GM12801 (cell line): ENCODE data around the gene PRKN.

ENCODE experiments used
- TF ChIP-seq, protein P1 (sequence below): IDR thresholded peaks from one replicate; pipeline ENCODE4 v1.5.1; 2011; ENCODE audit warnings: control low read depth; ENCODE audit not compliant: insufficient read length; ENCODE audit errors: extremely low read depth

The PRKN gene

DNA sequence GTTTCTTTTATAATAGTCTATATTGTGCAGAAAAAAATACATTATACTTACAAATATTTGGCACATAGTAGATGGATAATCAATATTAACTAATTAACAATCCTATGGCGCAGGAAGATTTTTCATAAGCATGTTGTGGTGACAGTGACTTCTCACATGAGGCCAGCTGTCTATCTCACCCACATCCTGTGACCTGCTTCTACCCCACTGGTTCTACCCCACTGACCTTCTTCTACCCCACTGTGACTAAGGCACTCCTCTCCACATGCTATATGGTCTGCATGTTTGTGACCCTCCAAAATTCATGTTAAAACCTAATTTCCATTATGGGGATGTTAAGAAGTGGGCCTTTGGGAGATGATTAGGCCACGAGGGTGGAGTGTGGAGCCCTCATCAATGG is 1058.9 kb downstream of the PRKN start:
- TF ChIP-seq, protein P1, sequence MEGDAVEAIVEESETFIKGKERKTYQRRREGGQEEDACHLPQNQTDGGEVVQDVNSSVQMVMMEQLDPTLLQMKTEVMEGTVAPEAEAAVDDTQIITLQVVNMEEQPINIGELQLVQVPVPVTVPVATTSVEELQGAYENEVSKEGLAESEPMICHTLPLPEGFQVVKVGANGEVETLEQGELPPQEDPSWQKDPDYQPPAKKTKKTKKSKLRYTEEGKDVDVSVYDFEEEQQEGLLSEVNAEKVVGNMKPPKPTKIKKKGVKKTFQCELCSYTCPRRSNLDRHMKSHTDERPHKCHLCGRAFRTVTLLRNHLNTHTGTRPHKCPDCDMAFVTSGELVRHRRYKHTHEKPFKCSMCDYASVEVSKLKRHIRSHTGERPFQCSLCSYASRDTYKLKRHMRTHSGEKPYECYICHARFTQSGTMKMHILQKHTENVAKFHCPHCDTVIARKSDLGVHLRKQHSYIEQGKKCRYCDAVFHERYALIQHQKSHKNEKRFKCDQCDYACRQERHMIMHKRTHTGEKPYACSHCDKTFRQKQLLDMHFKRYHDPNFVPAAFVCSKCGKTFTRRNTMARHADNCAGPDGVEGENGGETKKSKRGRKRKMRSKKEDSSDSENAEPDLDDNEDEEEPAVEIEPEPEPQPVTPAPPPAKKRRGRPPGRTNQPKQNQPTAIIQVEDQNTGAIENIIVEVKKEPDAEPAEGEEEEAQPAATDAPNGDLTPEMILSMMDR: no peak

DNA sequence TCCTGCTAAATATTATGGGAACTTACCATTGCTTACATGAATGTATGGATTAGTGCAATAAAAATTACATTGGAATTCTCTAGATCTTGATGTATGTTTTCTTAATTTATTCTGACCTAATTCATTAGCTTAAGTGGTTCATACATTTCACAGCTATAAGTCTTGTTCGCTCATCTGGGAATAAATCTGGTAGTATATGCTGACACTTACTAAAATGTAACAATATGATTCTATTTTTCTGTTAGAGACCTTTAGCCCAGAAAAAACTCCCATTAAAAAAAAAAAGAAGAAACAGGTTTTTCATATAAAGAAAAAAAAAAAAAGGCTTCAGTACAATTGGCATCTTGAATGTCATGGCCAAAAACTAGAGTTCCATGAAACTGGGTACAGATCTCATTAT is 1059.6 kb downstream of the PRKN start:
- TF ChIP-seq, protein P1: no peak

DNA sequence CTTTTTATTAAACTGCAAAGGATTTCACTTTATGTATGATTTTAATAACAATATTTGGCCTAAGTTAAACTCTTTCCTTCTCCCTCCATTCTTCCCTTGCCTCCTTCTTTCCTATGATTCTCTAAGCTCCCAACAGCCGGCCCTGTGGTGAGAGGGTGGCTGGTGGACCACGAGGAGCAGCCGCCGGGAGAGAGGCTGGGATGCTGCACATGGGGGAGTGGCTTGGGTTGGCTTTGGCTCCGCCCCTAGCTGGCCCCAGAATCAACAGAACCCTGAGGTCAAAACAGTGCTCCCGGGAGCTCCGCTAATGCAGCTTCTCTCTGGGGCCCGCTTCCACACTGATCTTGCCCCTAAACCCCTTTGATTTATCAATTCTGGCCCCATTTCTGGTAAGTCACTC is 1063.9 kb downstream of the PRKN start:
- TF ChIP-seq, protein P1: no peak

DNA sequence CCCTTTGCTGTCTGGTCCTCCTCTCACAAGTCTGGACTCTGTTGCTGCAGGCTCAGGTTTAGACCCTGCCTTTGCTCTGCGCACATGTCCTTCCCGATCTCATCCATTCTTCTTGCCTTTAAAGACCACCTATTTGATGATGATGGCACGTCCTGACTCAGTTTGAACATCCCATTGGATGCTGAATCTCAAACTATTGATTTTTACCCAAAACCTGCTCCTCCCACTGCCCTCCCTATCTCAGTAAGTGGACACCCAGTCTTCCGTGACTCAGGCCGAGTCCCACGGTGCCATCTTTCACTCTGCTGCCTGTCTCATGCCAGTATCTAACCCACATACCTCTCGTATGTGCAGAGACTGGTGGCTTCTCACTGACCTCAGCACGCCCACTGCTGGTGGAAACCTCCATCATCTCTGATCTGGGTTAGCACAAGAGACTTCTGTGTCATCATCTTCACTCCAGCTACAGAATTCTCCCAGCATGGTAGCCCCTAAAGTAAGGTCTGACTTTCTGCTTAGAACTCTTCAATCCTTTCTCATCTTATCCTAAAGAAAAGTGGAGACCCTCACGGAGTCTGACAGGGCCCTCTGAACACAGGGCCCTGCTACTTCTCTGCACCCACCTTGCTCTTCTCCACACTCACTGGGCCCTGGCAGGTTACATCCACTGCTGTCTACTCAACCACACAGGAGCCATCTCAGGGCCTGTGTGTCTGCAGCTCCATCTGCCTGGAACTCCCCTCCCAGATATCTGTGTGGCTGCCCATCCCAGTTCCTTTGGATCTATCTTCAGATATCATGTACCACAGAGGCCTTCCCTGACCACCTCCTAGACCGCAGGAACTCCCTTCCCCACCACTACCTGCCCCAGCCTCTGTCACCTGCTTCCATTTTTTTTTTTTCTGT is 1066.6 kb downstream of the PRKN start:
- TF ChIP-seq, protein P1: no peak

- TF ChIP-seq, protein P1: no peak
Measured at GRCh38 chr6:161658211-161658610, 1069.4 kb downstream of the PRKN start.

DNA sequence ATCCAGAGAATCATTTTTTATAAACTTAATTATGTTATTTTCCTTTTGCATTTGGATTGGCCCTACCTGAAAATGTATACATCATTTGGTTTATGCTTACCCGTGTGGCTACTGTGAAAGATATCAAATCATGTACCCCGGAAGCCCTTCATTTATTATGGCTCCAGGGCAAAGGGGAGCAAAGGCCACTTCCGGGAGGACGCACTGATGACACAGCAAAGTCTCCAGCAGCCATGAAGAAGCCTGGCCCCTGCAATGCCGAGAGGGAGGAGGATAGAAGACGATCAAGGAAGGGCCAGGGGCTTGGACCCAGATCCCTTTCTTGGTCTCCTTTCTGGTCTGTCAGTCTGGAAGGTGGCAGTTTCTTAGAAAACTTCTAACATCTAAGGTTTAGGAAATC is 1073.4 kb downstream of the PRKN start:
- TF ChIP-seq, protein P1: no peak

DNA sequence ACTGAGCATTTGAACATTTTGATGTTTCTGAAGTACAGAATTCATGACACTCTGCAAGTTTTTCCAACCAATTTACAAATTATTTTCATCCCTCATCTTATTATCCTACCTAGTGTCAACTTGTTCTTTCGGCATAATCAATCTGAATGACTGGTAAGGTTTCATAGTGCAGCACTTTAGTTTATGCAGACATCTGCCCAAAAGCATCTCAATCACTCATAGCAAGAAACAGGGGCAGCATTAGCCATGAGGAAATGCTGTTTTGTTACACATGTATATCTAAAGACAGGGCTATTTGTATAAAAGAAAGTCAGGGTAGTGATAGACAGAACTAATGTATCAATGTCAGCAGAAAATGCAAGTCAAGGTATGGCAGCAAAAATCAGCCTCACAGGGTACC is 1075.6 kb downstream of the PRKN start:
- TF ChIP-seq, protein P1: no peak
